Measurements from ENCODE around the gene CDPF1. TPM values are rescaled to one million over a fixed set of nuclear protein-coding genes. Genes with fewer than 3 reads are reported as not detected.

Gene CDPF1
- polyA plus RNA-seq, 2 of the 4 experiments (the other 2 are of a cell fraction) = 8.9 to 9.6 TPM

- POLR2A ChIA-PET = interaction anchor here (0.8 kb wide), 1 partner anchor 18 kb away, joined by 3 read pairs; the partner anchor contains the start of gene GTSE1
- Histone ChIP-seq H3K4me3 (no peak overlapping the region), H3K4me2 (no peak overlapping the region), H3K9me3 (no peaks in the 10 kb centered on the region), H3K27ac (no peak overlapping the region), H3K4me1 (no peaks in the 10 kb centered on the region)
- no peak for TF ChIP-seq GATA3 (IDR thresholded peaks at IDR 0.05; ENCODE audit: borderline replicate concordance)
- TF ChIP-seq, protein P1, sequence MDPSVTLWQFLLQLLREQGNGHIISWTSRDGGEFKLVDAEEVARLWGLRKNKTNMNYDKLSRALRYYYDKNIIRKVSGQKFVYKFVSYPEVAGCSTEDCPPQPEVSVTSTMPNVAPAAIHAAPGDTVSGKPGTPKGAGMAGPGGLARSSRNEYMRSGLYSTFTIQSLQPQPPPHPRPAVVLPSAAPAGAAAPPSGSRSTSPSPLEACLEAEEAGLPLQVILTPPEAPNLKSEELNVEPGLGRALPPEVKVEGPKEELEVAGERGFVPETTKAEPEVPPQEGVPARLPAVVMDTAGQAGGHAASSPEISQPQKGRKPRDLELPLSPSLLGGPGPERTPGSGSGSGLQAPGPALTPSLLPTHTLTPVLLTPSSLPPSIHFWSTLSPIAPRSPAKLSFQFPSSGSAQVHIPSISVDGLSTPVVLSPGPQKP (IDR thresholded peaks at IDR 0.05; ENCODE audit: low read depth, low read length) = no peak
- TF ChIP-seq NR3C1 (IDR thresholded peaks at IDR 0.05) = no peak
- TF ChIP-seq MAZ (IDR thresholded peaks at IDR 0.05; ENCODE audit: borderline replicate concordance, low read depth, low read length) = no peak
- no peak for TF ChIP-seq JUNB (IDR thresholded peaks at IDR 0.05)
- TF ChIP-seq HEYL (CRISPR knock-in tag; IDR thresholded peaks at IDR 0.05) = no peak
- no peak for TF ChIP-seq MAFK (IDR thresholded peaks at IDR 0.05; ENCODE audit: partially characterized antibody)
- no peak for TF ChIP-seq HES2 (IDR thresholded peaks at IDR 0.05)
- TF ChIP-seq HOXB5 (CRISPR knock-in tag; IDR thresholded peaks at IDR 0.05) = no peak
- TF ChIP-seq FOSB (CRISPR knock-in tag; IDR thresholded peaks at IDR 0.05) = no peak
- TF ChIP-seq, protein P2, sequence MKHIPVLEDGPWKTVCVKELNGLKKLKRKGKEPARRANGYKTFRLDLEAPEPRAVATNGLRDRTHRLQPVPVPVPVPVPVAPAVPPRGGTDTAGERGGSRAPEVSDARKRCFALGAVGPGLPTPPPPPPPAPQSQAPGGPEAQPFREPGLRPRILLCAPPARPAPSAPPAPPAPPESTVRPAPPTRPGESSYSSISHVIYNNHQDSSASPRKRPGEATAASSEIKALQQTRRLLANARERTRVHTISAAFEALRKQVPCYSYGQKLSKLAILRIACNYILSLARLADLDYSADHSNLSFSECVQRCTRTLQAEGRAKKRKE (CRISPR knock-in tag; IDR thresholded peaks at IDR 0.05; ENCODE audit: low read depth) = no peak
- no peak for TF ChIP-seq CEBPB (IDR thresholded peaks at IDR 0.05)
- no peak for TF ChIP-seq ZNF302 (CRISPR knock-in tag; IDR thresholded peaks at IDR 0.05)
- TF ChIP-seq TP53 (CRISPR knock-in tag; IDR thresholded peaks at IDR 0.05) = no peak
- TF ChIP-seq, protein P3, sequence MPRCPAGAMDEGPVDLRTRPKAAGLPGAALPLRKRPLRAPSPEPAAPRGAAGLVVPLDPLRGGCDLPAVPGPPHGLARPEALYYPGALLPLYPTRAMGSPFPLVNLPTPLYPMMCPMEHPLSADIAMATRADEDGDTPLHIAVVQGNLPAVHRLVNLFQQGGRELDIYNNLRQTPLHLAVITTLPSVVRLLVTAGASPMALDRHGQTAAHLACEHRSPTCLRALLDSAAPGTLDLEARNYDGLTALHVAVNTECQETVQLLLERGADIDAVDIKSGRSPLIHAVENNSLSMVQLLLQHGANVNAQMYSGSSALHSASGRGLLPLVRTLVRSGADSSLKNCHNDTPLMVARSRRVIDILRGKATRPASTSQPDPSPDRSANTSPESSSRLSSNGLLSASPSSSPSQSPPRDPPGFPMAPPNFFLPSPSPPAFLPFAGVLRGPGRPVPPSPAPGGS (IDR thresholded peaks at IDR 0.05) = no peak
- no peak for TF ChIP-seq EHMT2 (IDR thresholded peaks at IDR 0.05; ENCODE audit: low read depth)
- 97% methylated on average over 9 of the region's 22 CpGs for WGBS (ENCODE audit: missing lambda C conversion rate)
- ATAC-seq = no peak
- FAIRE-seq = no peak
- CTCF ChIA-PET = no interaction called here
- DNase-seq (ENCODE audit: low read depth in 1 of 2, low spot score in 1 of 2) = no peak
Measured at GRCh38 chr22:46278656-46279645, 28.9 kb upstream of the CDPF1 start.

DNA sequence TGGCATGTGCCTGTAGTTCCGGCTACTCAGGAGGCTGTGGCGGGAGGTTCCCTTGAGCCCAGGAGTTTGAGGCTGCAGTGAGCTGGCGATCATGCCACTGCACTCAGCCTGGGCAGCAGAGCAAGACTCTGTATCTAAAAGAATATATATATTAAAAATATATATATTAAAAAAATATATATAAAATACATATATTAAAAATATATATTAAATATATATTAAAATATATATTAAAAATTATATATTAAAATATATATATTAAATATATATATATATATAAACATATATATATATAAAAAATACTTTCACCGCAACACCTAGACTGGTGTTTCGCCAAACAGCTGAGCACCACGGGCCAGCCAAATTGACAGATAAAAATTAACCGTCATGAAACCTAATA lies 26.5 kb upstream of the CDPF1 start:
- 93% methylated on average over 7 of the region's 7 CpGs for WGBS (ENCODE audit: missing lambda C conversion rate)
- H3K4me3 ChIP-seq = no peak overlapping the region
- POLR2A ChIA-PET = no interaction called here
- no peak for ATAC-seq
- DNase-seq (ENCODE audit: low read depth in 1 of 2, low spot score in 1 of 2) = no peak
- CTCF ChIA-PET = interaction anchor here (1.3 to 1.5 kb wide), 2 partner anchors 26 to 270 kb away, joined by 3 read pairs; partner anchors contain the start of gene CDPF1
- no peak overlapping the region for H3K27ac ChIP-seq
- no peaks in the 10 kb centered on the region for H3K4me1 ChIP-seq
- no peak overlapping the region for H3K4me2 ChIP-seq
- TF ChIP-seq MYC (IDR thresholded peaks at IDR 0.05; ENCODE audit: borderline replicate concordance, low read length) = no peak
- no peak for TF ChIP-seq HMGXB4 (CRISPR knock-in tag; IDR thresholded peaks at IDR 0.05; ENCODE audit: borderline replicate concordance)
- TF ChIP-seq SMC3 (IDR thresholded peaks at IDR 0.05) = no peak
- TF ChIP-seq ZSCAN20 (CRISPR knock-in tag; IDR thresholded peaks at IDR 0.05) = no peak
- no peak for TF ChIP-seq JUN (IDR thresholded peaks at IDR 0.05)
- TF ChIP-seq KDM1A (IDR thresholded peaks at IDR 0.05; ENCODE audit: low read depth) = no peak
- TF ChIP-seq RFX5 (IDR thresholded peaks at IDR 0.05) = no peak
- TF ChIP-seq RNF2 (IDR thresholded peaks at IDR 0.05; ENCODE audit: borderline replicate concordance, low read depth) = no peak
- no peak for TF ChIP-seq BHLHE40 (IDR thresholded peaks at IDR 0.05; ENCODE audit: low read depth, low read length)
- TF ChIP-seq PHF8 (IDR thresholded peaks at IDR 0.05; ENCODE audit: borderline replicate concordance, low read depth) = no peak
- no peak for TF ChIP-seq HDAC2 (IDR thresholded peaks at IDR 0.05)
- FAIRE-seq = no peak
- H3K9me3 ChIP-seq = no peaks in the 10 kb centered on the region
